Measurements from ENCODE around the gene EIF4EBP2. TPM values are rescaled to one million over a fixed set of nuclear protein-coding genes. Genes with fewer than 3 reads are reported as not detected.
A peak's percentile ranks its signal among the peaks of the same experiment; 100 is the strongest.

The EIF4EBP2 gene
- total RNA-seq, 1 experiment from 2014 or later, result 36.7 TPM

- TF ChIP-seq, protein P1, sequence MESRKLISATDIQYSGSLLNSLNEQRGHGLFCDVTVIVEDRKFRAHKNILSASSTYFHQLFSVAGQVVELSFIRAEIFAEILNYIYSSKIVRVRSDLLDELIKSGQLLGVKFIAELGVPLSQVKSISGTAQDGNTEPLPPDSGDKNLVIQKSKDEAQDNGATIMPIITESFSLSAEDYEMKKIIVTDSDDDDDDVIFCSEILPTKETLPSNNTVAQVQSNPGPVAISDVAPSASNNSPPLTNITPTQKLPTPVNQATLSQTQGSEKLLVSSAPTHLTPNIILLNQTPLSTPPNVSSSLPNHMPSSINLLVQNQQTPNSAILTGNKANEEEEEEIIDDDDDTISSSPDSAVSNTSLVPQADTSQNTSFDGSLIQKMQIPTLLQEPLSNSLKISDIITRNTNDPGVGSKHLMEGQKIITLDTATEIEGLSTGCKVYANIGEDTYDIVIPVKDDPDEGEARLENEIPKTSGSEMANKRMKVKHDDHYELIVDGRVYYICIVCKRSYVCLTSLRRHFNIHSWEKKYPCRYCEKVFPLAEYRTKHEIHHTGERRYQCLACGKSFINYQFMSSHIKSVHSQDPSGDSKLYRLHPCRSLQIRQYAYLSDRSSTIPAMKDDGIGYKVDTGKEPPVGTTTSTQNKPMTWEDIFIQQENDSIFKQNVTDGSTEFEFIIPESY (IDR thresholded peaks at IDR 0.05; ENCODE audit: extremely low read depth, insufficient replicate concordance, low read length), result no peak
- no peak for TF ChIP-seq POLR2A (IDR thresholded peaks at IDR 0.05; ENCODE audit: borderline replicate concordance, extremely low read depth, insufficient read depth, insufficient read length)
Measured at GRCh38 chr10:70476249-70477035, 72.5 kb downstream of the EIF4EBP2 start (continued).

- Histone ChIP-seq H3K9ac (ENCODE audit: low read length) (peak overlapping the region; percentile 89), H3K9me3 (ENCODE audit: control insufficient read depth in 1 of 2, insufficient read depth in 1 of 2, low read depth in 1 of 2, low read length in 2 of 2) (no peaks in the 10 kb centered on the region), H2AFZ (ENCODE audit: low read depth, low read length, poor library complexity, severe bottlenecking) (no peak overlapping the region), H3K4me2 (ENCODE audit: low read length) (peak overlapping the region; percentile 98), H3K27ac (ENCODE audit: low read depth, low read length) (peak overlapping the region; percentile 95), H3K36me3 (ENCODE audit: control insufficient read depth in 1 of 2, insufficient read depth in 2 of 2, low read length in 2 of 2) (peaks cover 0 to 4% of the 10 kb centered on the region in 2 experiments; a peak in 1 of 4 replicates), H3K9me2 (ENCODE audit: insufficient read depth) (no peaks in the 10 kb centered on the region), H3K4me3 (replicated peaks in 1 of 2; ENCODE audit: low read depth in 1 of 2, low read length in 2 of 2) (peak overlapping the region; percentile 80 to 97), H3K4me1 (ENCODE audit: control insufficient read depth in 1 of 2, insufficient read depth in 2 of 2, low read length in 2 of 2) (peaks cover 26 to 67% of the 10 kb centered on the region in 2 experiments), H4K20me1 (ENCODE audit: insufficient read depth) (no peaks in the 10 kb centered on the region), H3K27me3 (ENCODE audit: insufficient read depth, low read length) (no peaks in the 10 kb centered on the region), H3K79me2 (ENCODE audit: insufficient read depth, low read length) (peaks cover 40% of the 10 kb centered on the region)
- peak; percentile 48 for ATAC-seq
- ChIA-PET POLR2A (interaction anchor here (1.4 kb wide), 1 partner anchor 90 kb away, joined by 3 read pairs; no protein-coding TSS in a partner anchor), CTCF (interaction anchor here (1.0 kb wide), 1 partner anchor 15 kb away, joined by 5 read pairs; no protein-coding TSS in a partner anchor), RAD21 (ENCODE audit: low non-redundant PET in 1 of 2, low total read pairs in 2 of 2, uncharacterized antibody in 2 of 2, unreplicated experiment in 2 of 2) (interaction anchor here (0.7 to 1.4 kb wide), 3 partner anchors 16 to 20 kb away, joined by 4 to 7 read pairs (median 5); no protein-coding TSS in a partner anchor)
- intact Hi-C loops (cut with micrococcal nuclease), result loop anchor here (5.0 kb wide), 1 partner anchor 60 kb away; no protein-coding TSS in a partner anchor
- BruUV-seq (replicated peaks), result no TSS peak
- DNase-seq (ENCODE audit: low read depth, low spot score), result peak; percentile 85
- TF ChIP-seq POLR2AphosphoS5 (IDR thresholded peaks at IDR 0.05; ENCODE audit: low read depth, low read length), result peak; percentile 60
- peak; percentile 99 for TF ChIP-seq TCF7L2 (IDR thresholded peaks at IDR 0.05; ENCODE audit: borderline replicate concordance, extremely low read depth, insufficient read depth, insufficient read length)
- TF ChIP-seq EGR1 (IDR thresholded peaks at IDR 0.05; ENCODE audit: low read depth), result peak; percentile 98
- TF ChIP-seq SIN3A (IDR thresholded peaks at IDR 0.05; ENCODE audit: low read depth), result peak; percentile 83
- no peak for TF ChIP-seq REST (IDR thresholded peaks at IDR 0.05; ENCODE audit: low read depth)
- TF ChIP-seq SP1 (IDR thresholded peaks at IDR 0.05; ENCODE audit: low read depth), result peak; percentile 86
- TF ChIP-seq, protein P1 (IDR thresholded peaks at IDR 0.05; ENCODE audit: extremely low read depth, insufficient replicate concordance, low read length), result peak; percentile 67
- no peak for TF ChIP-seq RAD21 (IDR thresholded peaks at IDR 0.05; ENCODE audit: low read depth)
- peak; percentile 91 for TF ChIP-seq FOSL1 (IDR thresholded peaks at IDR 0.05; ENCODE audit: low read depth)
- TF ChIP-seq MAX (IDR thresholded peaks at IDR 0.05), result peak; percentile 99
- TF ChIP-seq CBX3 (IDR thresholded peaks at IDR 0.05; ENCODE audit: low read depth), result peak; percentile 73
- peak; percentile 97 for TF ChIP-seq JUND (IDR thresholded peaks at IDR 0.05)
- TF ChIP-seq CEBPB (IDR thresholded peaks at IDR 0.05; ENCODE audit: low read depth), result no peak
- TF ChIP-seq ELF1 (IDR thresholded peaks at IDR 0.05; ENCODE audit: borderline replicate concordance, low read depth), result no peak
Measured at GRCh38 chr10:70477661-70478162, 73.8 kb downstream of the EIF4EBP2 start.

All from HCT116 (cell line).